SH-SY5Y (cell line): Measurements from ENCODE around the gene UNC45B.

Experiments used
- GATA2 ChIP-seq: IDR thresholded peaks from 2 replicates; pipeline ENCODE4 v1.6.1; 2011; ENCODE audit warnings: mild to moderate bottlenecking, low read depth, low read length
- GATA3 ChIP-seq: IDR thresholded peaks from 2 replicates; pipeline ENCODE4 v1.6.1; 2011; ENCODE audit warnings: low read depth, mild to moderate bottlenecking, low read length, moderate library complexity

GRCh38 chr17:35149941-35150340 lies 2.3 kb downstream of the UNC45B start:
- TF ChIP-seq GATA2 (no peak), GATA3 (no peak)
